GM13976 (cell line): ENCODE results near the gene TTC7B.

ENCODE experiments used
- DNase-seq: peaks from one replicate; pipeline ENCODE4 v3.0.0; 2012; ENCODE audit warnings: low spot score
- CTCF ChIP-seq: IDR thresholded peaks from 2 replicates; pipeline ENCODE4 v1.5.1; 2012; ENCODE audit warnings: borderline replicate concordance, mild to moderate bottlenecking; ENCODE audit not compliant: insufficient read depth; ENCODE audit errors: extremely low read depth, missing control alignments, control extremely low read depth
- in situ Hi-C: fragments of 300-500 bp; cut with MboI; formaldehyde crosslinking; loops from one replicate; pipeline ENCODE4 v1.12.0; 2022; ENCODE audit warnings: low sequenced_read_pairs, mixed read lengths, inconsistent platforms; ENCODE audit not compliant: unreplicated experiment

TTC7B gene

GRCh38 chr14:90720336-90720735, 95.9 kb downstream of the TTC7B start:
- TF ChIP-seq CTCF = no peak
- no peak for DNase-seq
- in situ Hi-C loops = no loop called here

- DNase-seq = no peak
- no peak for TF ChIP-seq CTCF
- in situ Hi-C loops = no loop called here
Observed at GRCh38 chr14:90717916-90718315, 98.3 kb downstream of the TTC7B start.

- DNase-seq = no peak
- no peak for TF ChIP-seq CTCF
- in situ Hi-C loops = no loop called here
Observed at GRCh38 chr14:90715993-90716392, 100.2 kb downstream of the TTC7B start.

GRCh38 chr14:90715495-90715894, 100.7 kb downstream of the TTC7B start:
- TF ChIP-seq CTCF = no peak
- DNase-seq = no peak
- in situ Hi-C loops = no loop called here

GRCh38 chr14:90714811-90715210, 101.4 kb downstream of the TTC7B start:
- DNase-seq = no peak
- no peak for TF ChIP-seq CTCF
- in situ Hi-C loops = no loop called here

- no peak for DNase-seq
- no peak for TF ChIP-seq CTCF
- in situ Hi-C loops = no loop called here
Observed at GRCh38 chr14:90704738-90705392, 111.4 kb downstream of the TTC7B start.
